Measurements from ENCODE around the gene PAPOLG. TPM values are rescaled to one million over a fixed set of nuclear protein-coding genes. Genes with fewer than 3 reads are reported as not detected.

Gene PAPOLG
- polyA plus RNA-seq, 2 of the 4 experiments (the other 2 are of a cell fraction) = 7.7 to 20.9 TPM

- ChIA-PET POLR2A (no interaction called here), CTCF (interaction anchor here (0.6 to 1.8 kb wide), 3 partner anchors 203 to 361 kb away, joined by 3 to 18 read pairs (median 4); no protein-coding TSS in a partner anchor)
- no peaks in the 10 kb centered on the region for H3K4me1 ChIP-seq
- no peak overlapping the region for H3K4me2 ChIP-seq
- TF ChIP-seq RFX5 (IDR thresholded peaks at IDR 0.05) = no peak
- TF ChIP-seq ELK1 (IDR thresholded peaks at IDR 0.05; ENCODE audit: low read depth, low read length) = no peak
- TF ChIP-seq HMGXB4 (CRISPR knock-in tag; IDR thresholded peaks at IDR 0.05; ENCODE audit: borderline replicate concordance) = no peak
- no peak for TF ChIP-seq FOSB (CRISPR knock-in tag; IDR thresholded peaks at IDR 0.05)
- TF ChIP-seq ZNF302 (CRISPR knock-in tag; IDR thresholded peaks at IDR 0.05) = no peak
- no peak for TF ChIP-seq CHD4 (IDR thresholded peaks at IDR 0.05; ENCODE audit: borderline replicate concordance)
- no peak for TF ChIP-seq EP300 (IDR thresholded peaks at IDR 0.05)
- TF ChIP-seq POLR2A (IDR thresholded peaks at IDR 0.05; ENCODE audit: low read length) = no peak
- no peak for TF ChIP-seq ESRRA (IDR thresholded peaks at IDR 0.05; ENCODE audit: borderline replicate concordance, low read length)
- TF ChIP-seq HDAC2 (IDR thresholded peaks at IDR 0.05) = no peak
- no peak for TF ChIP-seq ATOH8 (CRISPR knock-in tag; IDR thresholded peaks at IDR 0.05; ENCODE audit: low read depth)
- TF ChIP-seq RAD21 (conservative IDR thresholded peaks at IDR 0.05 in 1 of 2, IDR thresholded peaks at IDR 0.05 in 1 of 2) = no peak
- TF ChIP-seq SMC3 (IDR thresholded peaks at IDR 0.05) = no peak
- FAIRE-seq (peak; percentile 46), DNase-seq (ENCODE audit: low read depth in 1 of 2, low spot score in 1 of 2) (no peak), ATAC-seq (no peak)
- H3K27ac ChIP-seq = no peak overlapping the region
- no peak overlapping the region for H3K4me3 ChIP-seq
- 88% methylated on average over 6 of the region's 6 CpGs for WGBS (ENCODE audit: missing lambda C conversion rate)
- no peaks in the 10 kb centered on the region for H3K9me3 ChIP-seq
Measured at GRCh38 chr2:60796573-60797509, 40.8 kb downstream of the PAPOLG start.

GRCh38 chr2:60804473-60804872, 48.4 kb downstream of the PAPOLG start:
- ChIA-PET CTCF (interaction anchor here (0.8 to 1.6 kb wide), 6 partner anchors 9 to 194 kb away, joined by 3 to 11 read pairs (median 4); no protein-coding TSS in a partner anchor), POLR2A (no interaction called here)
- no peak overlapping the region for H3K27ac ChIP-seq
- no peaks in the 10 kb centered on the region for H3K9me3 ChIP-seq
- WGBS (ENCODE audit: missing lambda C conversion rate) = 92% methylated on average over 12 of the region's 18 CpGs
- no peak for DNase-seq (ENCODE audit: low read depth in 1 of 2, low spot score in 1 of 2)
- no peak for TF ChIP-seq SREBF2 (IDR thresholded peaks at IDR 0.05)
- TF ChIP-seq ESRRA (IDR thresholded peaks at IDR 0.05; ENCODE audit: borderline replicate concordance, low read length) = no peak
- no peak for TF ChIP-seq GATA3 (IDR thresholded peaks at IDR 0.05; ENCODE audit: borderline replicate concordance)
- TF ChIP-seq CTCF (IDR thresholded peaks at IDR 0.05) = no peak
- TF ChIP-seq MYC (IDR thresholded peaks at IDR 0.05; ENCODE audit: borderline replicate concordance, low read length) = no peak
- TF ChIP-seq NPAS2 (CRISPR knock-in tag; IDR thresholded peaks at IDR 0.05; ENCODE audit: borderline replicate concordance) = no peak
- no peak for TF ChIP-seq HEYL (CRISPR knock-in tag; IDR thresholded peaks at IDR 0.05)
- ATAC-seq = no peak
- H3K4me3 ChIP-seq = no peak overlapping the region
- no peaks in the 10 kb centered on the region for H3K4me1 ChIP-seq
- FAIRE-seq = no peak
- H3K4me2 ChIP-seq = no peak overlapping the region

Data from A549 (cell line).